HepG2 (cell line): ENCODE data around the gene GMEB1.
"Not testable (repeated sequence)": the region's sequence is repeated elsewhere in the genome, so short reads cannot be mapped to it uniquely, and the experiment has no call there.

Source experiments
- FOXO4 ChIP-seq: sonication (generic); formaldehyde crosslinking; conservative IDR thresholded peaks from 2 replicates; pipeline ENCODE4 v1.8.1; 2023; ENCODE audit warnings: missing genetic modification reagents
- PCBP1 ChIP-seq: fragments of 200-400 bp; formaldehyde crosslinking; IDR thresholded peaks from 2 replicates; pipeline ENCODE4 v1.6.1; 2017; ENCODE audit warnings: mild to moderate bottlenecking, low read depth, low read length, borderline replicate concordance
- REL ChIP-seq: sonication (generic); formaldehyde crosslinking; conservative IDR thresholded peaks from 2 replicates; pipeline ENCODE4 v1.8.0; 2022; ENCODE audit warnings: mild to moderate bottlenecking, missing genetic modification reagents, moderate library complexity
- YY1 ChIP-seq: IDR thresholded peaks from 2 replicates; pipeline ENCODE4 v1.6.1; 2011; ENCODE audit warnings: low read length, low read depth, moderate library complexity, mild to moderate bottlenecking; ENCODE audit not compliant: insufficient read depth, insufficient replicate concordance
- ZFX ChIP-seq: sonication (generic); formaldehyde crosslinking; IDR thresholded peaks from 2 replicates; pipeline ENCODE4 v1.4.0; 2020; ENCODE audit warnings: mild to moderate bottlenecking, low read depth, missing genetic modification reagents, moderate library complexity

DNA sequence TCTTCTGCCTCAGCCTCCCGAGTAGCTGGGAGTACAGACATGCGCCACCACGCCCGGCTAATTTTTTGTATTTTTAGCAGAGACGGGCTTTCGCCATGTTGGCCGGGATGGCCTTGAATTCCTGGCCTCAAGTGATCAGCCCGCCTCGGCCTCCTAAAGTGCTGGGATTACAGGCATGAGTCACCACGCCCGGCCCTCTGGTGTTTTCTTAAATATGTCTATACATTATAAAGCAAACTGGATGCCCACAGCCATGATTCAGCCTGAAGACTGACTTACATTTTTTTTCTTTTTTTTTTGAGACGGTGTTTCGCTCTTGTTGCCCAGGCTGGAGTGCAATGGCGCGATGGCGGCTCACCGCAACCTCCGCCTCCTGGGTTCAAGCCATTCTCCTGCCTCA, 53.3 kb downstream of the GMEB1 start:
- TF ChIP-seq YY1; REL; ZFX (CRISPR knock-in tag); PCBP1; FOXO4 (CRISPR knock-in tag): not testable (repeated sequence)
